Neural cell (in vitro differentiated cells): Measurements from ENCODE around the gene PSMC3.

Source experiments
- EZH2 ChIP-seq: fragments of 200-600, 300-800 bp; shearing (Covaris generic), sonication (generic); IDR thresholded peaks from 2 replicates; pipeline ENCODE4 v1.6.1; 2014; ENCODE audit warnings: antibody characterized with exemption, low read length, borderline replicate concordance, mild to moderate bottlenecking; ENCODE audit not compliant: insufficient read depth, poor library complexity, severe bottlenecking
- RAD21 ChIP-seq: fragments of 450-650 bp; conservative IDR thresholded peaks from 2 replicates; pipeline ENCODE4 v1.6.1; 2014; ENCODE audit warnings: antibody characterized with exemption, mild to moderate bottlenecking, moderate library complexity
- TAF1 ChIP-seq: IDR thresholded peaks from 2 replicates; pipeline ENCODE4 v1.6.1; 2012; ENCODE audit warnings: low read depth
- TF ChIP-seq, protein P1 (sequence below): fragments of 450-650 bp; IDR thresholded peaks from 2 replicates; pipeline ENCODE4 v1.5.1; 2014; ENCODE audit warnings: antibody characterized with exemption, mild to moderate bottlenecking, moderate library complexity; ENCODE audit not compliant: poor library complexity, severe bottlenecking

DNA sequence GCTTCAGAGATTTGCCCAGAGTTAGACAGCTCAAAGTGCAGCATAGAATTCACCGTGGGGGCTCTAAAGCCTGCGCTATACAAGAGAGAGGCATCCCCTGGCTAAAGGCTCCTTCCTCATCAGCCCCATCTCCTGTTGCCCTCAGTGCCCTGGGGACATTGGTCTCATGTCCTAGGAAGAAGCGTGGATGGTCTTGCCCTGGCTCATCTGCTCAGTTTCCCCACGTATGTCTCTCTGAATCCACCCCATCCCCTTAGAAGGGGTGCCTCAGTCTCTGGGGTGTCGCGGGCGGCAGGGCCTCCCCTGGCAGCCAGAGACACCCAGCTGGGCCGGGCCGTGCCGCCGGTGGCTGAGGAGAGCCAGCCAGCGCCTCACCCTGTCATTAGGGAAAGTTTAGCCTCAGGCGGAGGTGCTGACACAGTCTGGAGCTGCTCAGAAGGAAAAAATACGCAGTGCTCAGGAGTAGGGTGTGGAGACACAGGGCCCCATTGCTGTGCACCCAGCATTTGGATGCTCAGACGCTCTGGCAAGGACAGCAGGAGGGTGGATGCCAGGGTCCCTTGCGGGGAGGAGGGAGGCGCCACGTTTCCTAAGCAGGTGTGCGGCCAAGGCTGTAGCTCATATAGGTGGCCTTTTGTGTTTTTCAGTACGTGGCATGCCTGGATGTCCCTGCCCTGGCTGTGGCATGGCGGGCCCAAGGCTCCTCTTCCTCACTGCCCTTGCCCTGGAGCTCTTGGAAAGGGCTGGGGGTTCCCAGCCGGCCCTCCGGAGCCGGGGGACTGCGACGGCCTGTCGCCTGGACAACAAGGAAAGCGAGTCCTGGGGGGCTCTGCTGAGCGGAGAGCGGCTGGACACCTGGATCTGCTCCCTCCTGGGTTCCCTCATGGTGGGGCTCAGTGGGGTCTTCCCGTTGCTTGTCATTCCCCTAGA lies 16.5 kb downstream of the PSMC3 start:
- TF ChIP-seq TAF1: no peak
- TF ChIP-seq, protein P1, sequence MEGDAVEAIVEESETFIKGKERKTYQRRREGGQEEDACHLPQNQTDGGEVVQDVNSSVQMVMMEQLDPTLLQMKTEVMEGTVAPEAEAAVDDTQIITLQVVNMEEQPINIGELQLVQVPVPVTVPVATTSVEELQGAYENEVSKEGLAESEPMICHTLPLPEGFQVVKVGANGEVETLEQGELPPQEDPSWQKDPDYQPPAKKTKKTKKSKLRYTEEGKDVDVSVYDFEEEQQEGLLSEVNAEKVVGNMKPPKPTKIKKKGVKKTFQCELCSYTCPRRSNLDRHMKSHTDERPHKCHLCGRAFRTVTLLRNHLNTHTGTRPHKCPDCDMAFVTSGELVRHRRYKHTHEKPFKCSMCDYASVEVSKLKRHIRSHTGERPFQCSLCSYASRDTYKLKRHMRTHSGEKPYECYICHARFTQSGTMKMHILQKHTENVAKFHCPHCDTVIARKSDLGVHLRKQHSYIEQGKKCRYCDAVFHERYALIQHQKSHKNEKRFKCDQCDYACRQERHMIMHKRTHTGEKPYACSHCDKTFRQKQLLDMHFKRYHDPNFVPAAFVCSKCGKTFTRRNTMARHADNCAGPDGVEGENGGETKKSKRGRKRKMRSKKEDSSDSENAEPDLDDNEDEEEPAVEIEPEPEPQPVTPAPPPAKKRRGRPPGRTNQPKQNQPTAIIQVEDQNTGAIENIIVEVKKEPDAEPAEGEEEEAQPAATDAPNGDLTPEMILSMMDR: no peak
- TF ChIP-seq EZH2: no peak
- no peak for TF ChIP-seq RAD21
